MCF 10A (cell line): ENCODE data around the gene ZSCAN2. TPM values are rescaled to one million over a fixed set of nuclear protein-coding genes. Genes with fewer than 3 reads are reported as not detected.

Source experiments
- BruUV-seq: library from RNA; stranded (reverse); fragments of 400-500 nt; replicated peaks from 2 replicates; lab custom pipeline; 2021; lab: Mats Ljungman, UMichigan
- CTCF ChIA-PET: fragments of 300-600 bp; sonication (Branson Sonifier 250); formaldehyde crosslinking; extraction: SDS; loops from one replicate; lab custom pipeline; 2021; ENCODE audit warnings: antibody characterized with exemption, inconsistent platforms; lab: Yijun Ruan, JAX
- POLR2A ChIA-PET: fragments of 300-600, 350-650 bp; sonication (Branson Sonifier 250); formaldehyde crosslinking; extraction: SDS; loops from one replicate; lab custom pipeline; 2020; ENCODE audit warnings: antibody characterized with exemption, inconsistent platforms; lab: Yijun Ruan, JAX
- DNase-seq: peaks from one replicate; pipeline ENCODE4 v3.0.0-alpha.2; 2018; ENCODE audit not compliant: unreplicated experiment
- H3K27ac Mint-ChIP-seq: one replicate; pipeline ENCODE4 v1.8.0; 2022; ENCODE audit warnings: mild to moderate bottlenecking, low read depth, mixed read lengths; ENCODE audit not compliant: unreplicated experiment
- H3K27me3 Mint-ChIP-seq: one replicate; pipeline ENCODE4 v1.8.0; 2022; ENCODE audit warnings: mixed read lengths; ENCODE audit not compliant: insufficient read depth, unreplicated experiment
- H3K36me3 Mint-ChIP-seq: one replicate; pipeline ENCODE4 v1.8.0; 2022; ENCODE audit warnings: mild to moderate bottlenecking, moderate library complexity, mixed read lengths; ENCODE audit not compliant: insufficient read depth, unreplicated experiment
- H3K4me1 Mint-ChIP-seq: one replicate; pipeline ENCODE4 v1.8.0; 2022; ENCODE audit warnings: mixed read lengths; ENCODE audit not compliant: insufficient read depth, unreplicated experiment
- H3K4me3 Mint-ChIP-seq: one replicate; pipeline ENCODE4 v1.8.0; 2022; ENCODE audit warnings: mild to moderate bottlenecking, moderate library complexity, mixed read lengths; ENCODE audit not compliant: unreplicated experiment
- H3K9me3 Mint-ChIP-seq: one replicate; pipeline ENCODE4 v1.8.0; 2022; ENCODE audit warnings: mixed read lengths; ENCODE audit not compliant: unreplicated experiment
- CTCF ChIP-seq: fragments of 200-600 bp; IDR thresholded peaks from one replicate; pipeline ENCODE4 v1.8.0; 2022; ENCODE audit warnings: antibody characterized with exemption, mild to moderate bottlenecking; ENCODE audit not compliant: unreplicated experiment
- intact Hi-C: fragments of 100-400 bp; cut with micrococcal nuclease; formaldehyde crosslinking; loops from 2 replicates; pipeline ENCODE4 v1.14.1; 2022
- total RNA-seq: library from RNA; stranded (reverse); gene quantifications from 2 replicates; pipeline ENCODE4 v1.2.3, GENCODE V29; 2022

The ZSCAN2 gene
- total RNA-seq, 1 experiment from 2014 or later = 4.2 TPM

GRCh38 chr15:84668221-84668982 lies 67.6 kb downstream of the ZSCAN2 start:
- H3K27me3 Mint-ChIP-seq = no peaks in the 10 kb centered on the region
- no peak for TF ChIP-seq CTCF
- H3K4me3 Mint-ChIP-seq = no peak overlapping the region
- intact Hi-C loops = no loop called here
- ChIA-PET POLR2A (interaction anchor here (1.2 to 2.1 kb wide), 4 partner anchors 9 to 48 kb away, joined by 3 to 6 read pairs (median 5); partner anchors contain the start of gene SEC11A), CTCF (interaction anchor here (0.5 kb wide), 1 partner anchor 179 kb away, joined by 4 read pairs; no protein-coding TSS in a partner anchor)
- H3K9me3 Mint-ChIP-seq = no peaks in the 10 kb centered on the region
- BruUV-seq = no TSS peak
- H3K4me1 Mint-ChIP-seq = peaks cover 13% of the 10 kb centered on the region
- peaks cover 83% of the 10 kb centered on the region for H3K36me3 Mint-ChIP-seq
- no peak for DNase-seq
- H3K27ac Mint-ChIP-seq = no peak overlapping the region

- no peaks in the 10 kb centered on the region for H3K27me3 Mint-ChIP-seq
- intact Hi-C loops = no loop called here
- POLR2A ChIA-PET = interaction anchor here (0.7 to 2.1 kb wide), 2 partner anchors 11 to 16 kb away, joined by 3 to 6 read pairs; no protein-coding TSS in a partner anchor
- H3K4me1 Mint-ChIP-seq = peaks cover 13% of the 10 kb centered on the region
- H3K36me3 Mint-ChIP-seq = peaks cover 83% of the 10 kb centered on the region
- H3K4me3 Mint-ChIP-seq = no peak overlapping the region
- no peak for TF ChIP-seq CTCF
- H3K9me3 Mint-ChIP-seq = no peaks in the 10 kb centered on the region
- CTCF ChIA-PET = no interaction called here
- no peak for DNase-seq
- BruUV-seq = TSS peak; percentile 92
- no peak overlapping the region for H3K27ac Mint-ChIP-seq
These were observed 68.9 kb downstream of the ZSCAN2 start for GRCh38 chr15:84669726-84670125.

GRCh38 chr15:84671211-84671610 lies 70.4 kb downstream of the ZSCAN2 start:
- CTCF ChIA-PET = interaction anchor here (0.6 kb wide), 1 partner anchor 9 kb away, joined by 3 read pairs; no protein-coding TSS in a partner anchor
- Mint-ChIP-seq H3K27me3 (no peaks in the 10 kb centered on the region), H3K4me3 (no peak overlapping the region), H3K27ac (peak overlapping the region; percentile 65), H3K9me3 (no peaks in the 10 kb centered on the region), H3K4me1 (peaks cover 13% of the 10 kb centered on the region), H3K36me3 (peaks cover 79% of the 10 kb centered on the region)
- BruUV-seq = no TSS peak
- TF ChIP-seq CTCF = no peak
- peak; percentile 35 for DNase-seq
- POLR2A ChIA-PET = interaction anchor here (0.7 to 1.5 kb wide), 5 partner anchors 17 to 103 kb away, joined by 3 to 4 read pairs (median 3); partner anchors contain the start of gene WDR73
- intact Hi-C loops = no loop called here

Other genes starting within 250 kb of the ZSCAN2 start
- 40.9 and 42.1 TPM in 2 replicates for gene WDR73, start 53.3 kb downstream of the ZSCAN2 start, total RNA-seq
- gene NMB, start 57.2 kb downstream of the ZSCAN2 start, total RNA-seq = 5.1 and 7.1 TPM in 2 replicates
- 192 and 197 TPM in 2 replicates for gene SEC11A, start 115.1 kb downstream of the ZSCAN2 start, total RNA-seq
- gene ZNF592, start 147.6 kb downstream of the ZSCAN2 start, total RNA-seq = 27.0 and 27.5 TPM in 2 replicates
- gene ALPK3, start 216.3 kb downstream of the ZSCAN2 start, total RNA-seq = 0.07 and 0.10 TPM in 2 replicates